A549 treated with DMSO at 1 μM for 4 hours (cell line): ENCODE data around the gene IFNLR1. TPM values are rescaled to one million over a fixed set of nuclear protein-coding genes. Genes with fewer than 3 reads are reported as not detected.

ENCODE experiments used
- total RNA-seq: library from RNA; stranded (reverse); fragments of 200-300 nt; extraction: Qiagen RNA extraction; gene quantifications from 5 replicates; pipeline ENCODE4 v1.2.3, GENCODE V29; 2022; ENCODE audit warnings: low read depth

IFNLR1 gene
- 1.0 to 1.5 TPM (median 1.4 TPM) in 5 replicates for total RNA-seq

DNA sequence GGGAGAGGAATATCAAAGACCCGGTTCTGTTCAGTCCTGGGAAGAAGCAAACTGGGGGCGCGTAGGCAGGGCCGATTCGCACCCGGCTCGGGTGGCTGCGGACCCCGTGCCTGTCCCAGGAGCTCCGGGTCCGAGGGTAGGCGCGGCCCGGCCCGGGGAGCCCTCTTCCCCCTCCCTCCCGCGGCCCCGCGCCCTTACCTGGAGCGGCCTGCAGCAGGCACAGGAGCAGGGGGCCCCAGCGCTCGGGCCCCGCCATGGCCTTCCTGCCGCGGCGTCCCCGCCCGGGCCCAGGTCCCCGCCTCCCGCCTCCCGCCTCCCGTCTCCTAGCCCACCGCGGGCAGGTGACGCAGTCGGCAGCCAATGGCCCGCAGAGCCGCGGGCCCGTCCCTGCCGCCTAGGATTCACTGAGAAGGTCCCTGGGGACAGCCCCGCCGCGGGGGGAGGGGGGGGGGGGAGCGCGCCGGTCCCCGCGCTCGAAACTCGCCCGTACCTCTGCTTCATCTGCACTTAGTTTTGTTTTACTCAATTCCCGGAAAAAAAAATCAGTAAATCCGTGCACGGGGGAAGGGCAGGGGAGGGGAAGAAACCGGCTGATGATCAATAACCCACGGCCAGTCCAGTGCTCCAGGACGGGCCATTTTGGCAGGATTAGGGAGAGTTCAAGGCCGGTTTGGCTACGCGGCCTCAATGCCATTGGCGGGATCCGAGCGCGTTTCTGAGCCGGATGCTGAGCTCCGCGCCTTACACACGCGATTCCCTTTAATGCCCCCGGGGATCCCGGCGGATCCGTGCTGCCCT is at the start of gene IFNLR1:
Gene IFNLR1, minus strand, starts transcription at position 297 of the 798 bp plus-strand sequence. Its CDS starts 41 bp downstream, at position 256.

DNA sequence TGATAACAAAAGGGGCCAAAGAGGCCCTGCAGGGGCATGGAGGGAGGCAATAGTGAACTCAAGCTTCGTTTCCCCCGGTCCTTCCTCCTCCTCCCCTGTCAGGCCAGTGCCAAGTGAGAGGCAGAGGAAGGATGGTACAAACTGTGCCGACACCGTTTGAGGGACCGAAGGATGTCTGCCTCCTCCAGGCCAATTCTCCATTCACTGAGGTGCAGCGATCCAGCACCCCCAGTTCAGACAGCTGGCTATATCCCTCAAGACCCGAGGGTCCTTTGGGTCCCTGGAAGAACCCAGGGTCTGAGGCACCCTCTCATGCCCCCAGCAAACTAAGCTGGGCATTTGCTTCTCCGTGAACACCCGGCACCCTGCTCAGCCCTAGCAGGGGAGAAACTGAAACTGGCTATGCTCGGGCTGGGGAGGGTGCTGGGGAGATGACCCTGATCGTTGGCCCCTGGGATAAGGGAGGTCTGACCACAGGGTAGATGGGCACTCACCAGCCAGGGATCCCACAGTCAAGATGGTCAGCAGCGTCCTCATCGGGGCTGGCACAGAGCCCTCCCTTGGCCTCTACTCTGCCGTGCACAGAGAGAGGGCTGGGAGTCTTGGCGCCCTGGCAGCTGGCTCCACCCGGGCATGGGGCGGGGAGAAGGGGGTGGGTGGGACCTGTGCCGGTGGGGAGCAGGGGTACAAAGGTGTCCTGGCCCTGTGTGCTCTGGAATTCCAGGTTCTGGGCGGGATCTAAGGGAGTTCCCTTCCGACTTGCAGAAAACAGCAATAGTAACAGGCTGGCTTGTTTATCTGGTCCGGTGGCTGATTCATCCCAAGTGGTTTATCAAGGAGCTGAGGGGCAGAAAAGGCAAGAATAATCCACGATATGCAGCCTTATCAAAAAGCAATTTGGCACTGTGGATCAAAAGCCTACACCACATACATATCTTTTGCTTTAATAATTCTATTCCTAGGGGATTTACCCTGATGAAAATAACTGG is 44.2 kb downstream of the IFNLR1 start, which contains the start of gene IL22RA1:
Gene IL22RA1, minus strand, starts transcription at position 595 of the 989 bp plus-strand sequence. Its CDS starts 58 bp downstream, at position 537.

DNA sequence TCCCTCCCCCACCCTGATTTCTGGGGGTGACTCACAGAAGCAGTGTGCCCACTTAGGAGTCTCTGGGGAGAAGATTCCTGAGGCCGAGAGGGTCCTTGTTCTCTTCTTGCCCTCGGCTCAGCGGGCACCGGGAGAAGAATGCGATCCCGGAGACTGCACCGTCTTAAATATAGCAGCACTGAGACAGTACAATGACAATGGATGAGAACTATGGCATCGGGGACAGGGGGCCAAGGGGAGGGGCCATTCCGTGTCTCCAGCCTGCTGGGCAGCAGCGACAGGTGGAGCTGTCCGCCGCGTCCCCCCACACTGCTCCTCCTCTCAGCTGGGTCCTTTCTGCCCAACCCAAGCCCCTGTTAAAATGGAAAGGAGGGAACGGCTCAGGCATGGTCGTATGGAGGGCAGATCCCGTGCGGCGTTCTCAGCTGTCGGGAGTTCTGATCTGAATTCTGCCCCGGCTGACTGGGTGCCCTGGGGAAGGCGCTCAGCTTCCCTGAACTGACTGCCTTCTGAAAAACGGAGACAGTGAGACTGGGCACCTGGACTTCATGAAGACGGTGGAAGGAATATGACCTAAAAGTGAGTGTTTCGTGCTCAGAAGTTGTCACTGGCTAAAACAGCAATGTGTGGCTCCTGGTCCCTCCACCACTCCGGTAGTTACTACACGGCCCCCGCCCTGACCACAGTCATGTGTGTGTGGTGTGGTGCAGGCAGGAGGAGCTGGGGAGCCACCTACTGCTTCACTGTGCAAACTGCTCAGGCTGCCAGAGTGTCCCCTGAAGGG is 74.9 kb downstream of the IFNLR1 start, which contains the start of gene MYOM3:
Gene MYOM3, minus strand, starts transcription at position 140 of the 784 bp plus-strand sequence. CDS start 3,499 bp downstream, outside the sequence.

Other genes with a start within 250 kb of the IFNLR1 start
- 28.8 to 40.7 TPM (median 31.5 TPM) in 5 replicates for gene PNRC2, start 227.5 kb downstream of the IFNLR1 start, total RNA-seq
- gene SRSF10, start 207.0 kb downstream of the IFNLR1 start, total RNA-seq: 67.6 to 94.9 TPM (median 85.0 TPM) in 5 replicates
- gene MYOM3, start 75.2 kb downstream of the IFNLR1 start, total RNA-seq: 5.8 to 7.2 TPM (median 6.4 TPM) in 5 replicates
- gene IL22RA1, start 44.1 kb downstream of the IFNLR1 start, total RNA-seq: 3.3 to 4.9 TPM (median 4.4 TPM) in 5 replicates
- 0.39 to 0.76 TPM (median 0.61 TPM) in 5 replicates for gene GRHL3, start 132.1 kb upstream of the IFNLR1 start, total RNA-seq
- 6.4 to 6.8 TPM (median 6.7 TPM) in 5 replicates for gene STPG1, start 226.5 kb upstream of the IFNLR1 start, total RNA-seq
- 7.0 to 9.4 TPM (median 7.5 TPM) in 5 replicates for gene NIPAL3, start 228.5 kb upstream of the IFNLR1 start, total RNA-seq